Adipocyte (in vitro differentiated cells): Measurements from ENCODE around the gene ICAM3.
A peak's percentile ranks its signal among the peaks of the same experiment; 100 is the strongest.
"Not testable (repeated sequence)": the region's sequence is repeated elsewhere in the genome, so short reads cannot be mapped to it uniquely, and the experiment has no call there.

ENCODE experiments used
- DNase-seq: peaks from one replicate; pipeline ENCODE4 v3.0.0-alpha.2; 2015; ENCODE audit warnings: low read depth
- H3K27me3 ChIP-seq: replicated peaks from 2 replicates; pipeline ENCODE4 v1.7.0; 2013; ENCODE audit warnings: mild to moderate bottlenecking, low read length, moderate library complexity; ENCODE audit not compliant: control insufficient read depth, insufficient read depth
- H3K36me3 ChIP-seq: 2 replicates; pipeline ENCODE4 v1.7.0; 2013; ENCODE audit warnings: low read length, mild to moderate bottlenecking, moderate library complexity; ENCODE audit not compliant: control insufficient read depth, insufficient read depth, severe bottlenecking
- H3K4me1 ChIP-seq: 2 replicates; pipeline ENCODE4 v1.7.0; 2013; ENCODE audit warnings: mild to moderate bottlenecking, low read length, moderate library complexity; ENCODE audit not compliant: control insufficient read depth, insufficient read depth
- H3K4me3 ChIP-seq: 2 replicates; pipeline ENCODE4 v1.7.0; 2013; ENCODE audit warnings: mild to moderate bottlenecking, low read length, moderate library complexity
- H3K9ac ChIP-seq: 2 replicates; pipeline ENCODE4 v1.7.0; 2013; ENCODE audit warnings: mild to moderate bottlenecking, low read length, moderate library complexity
- H3K9me3 ChIP-seq: 2 replicates; pipeline ENCODE4 v1.7.0; 2013; ENCODE audit warnings: mild to moderate bottlenecking, low read length, moderate library complexity; ENCODE audit not compliant: control insufficient read depth

The ICAM3 gene, protein sequence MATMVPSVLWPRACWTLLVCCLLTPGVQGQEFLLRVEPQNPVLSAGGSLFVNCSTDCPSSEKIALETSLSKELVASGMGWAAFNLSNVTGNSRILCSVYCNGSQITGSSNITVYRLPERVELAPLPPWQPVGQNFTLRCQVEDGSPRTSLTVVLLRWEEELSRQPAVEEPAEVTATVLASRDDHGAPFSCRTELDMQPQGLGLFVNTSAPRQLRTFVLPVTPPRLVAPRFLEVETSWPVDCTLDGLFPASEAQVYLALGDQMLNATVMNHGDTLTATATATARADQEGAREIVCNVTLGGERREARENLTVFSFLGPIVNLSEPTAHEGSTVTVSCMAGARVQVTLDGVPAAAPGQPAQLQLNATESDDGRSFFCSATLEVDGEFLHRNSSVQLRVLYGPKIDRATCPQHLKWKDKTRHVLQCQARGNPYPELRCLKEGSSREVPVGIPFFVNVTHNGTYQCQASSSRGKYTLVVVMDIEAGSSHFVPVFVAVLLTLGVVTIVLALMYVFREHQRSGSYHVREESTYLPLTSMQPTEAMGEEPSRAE

DNA sequence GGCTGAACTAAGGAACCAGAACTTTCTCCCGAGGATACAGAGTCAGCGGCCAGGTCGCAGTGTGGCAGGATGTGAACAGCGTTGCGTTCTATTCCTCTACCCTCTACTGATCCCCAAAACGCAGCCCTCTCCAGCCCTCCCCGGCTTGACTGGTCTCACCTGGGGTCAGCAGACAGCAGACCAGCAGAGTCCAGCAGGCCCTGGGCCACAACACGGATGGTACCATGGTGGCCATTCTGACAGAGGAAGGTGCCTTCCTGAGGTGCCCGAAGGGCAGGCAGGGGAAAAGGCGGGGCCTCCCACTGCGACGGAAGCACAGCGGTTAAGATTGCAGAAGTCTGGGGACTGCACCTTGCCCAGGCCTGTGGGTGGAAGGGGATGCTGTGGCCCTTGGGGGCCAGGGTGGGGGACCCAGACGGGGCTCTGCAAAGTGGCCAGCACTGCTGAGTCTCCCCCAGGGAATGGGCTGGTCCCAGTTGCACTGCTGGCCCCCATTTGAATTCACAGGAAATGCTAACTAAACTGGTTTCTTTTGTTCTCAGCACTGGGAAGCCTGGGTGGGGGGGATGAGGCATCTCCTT lies at the start of gene ICAM3:
ICAM3 (minus strand) TSS at position 245 of the 581 bp plus-strand sequence; CDS start at position 235, 10 bp downstream.
- H3K9ac ChIP-seq = no peak within 1 kb of the TSS
- H3K4me1 ChIP-seq = no peaks in the 10 kb centered on the region
- H3K36me3 ChIP-seq = no peaks in the 10 kb centered on the region
- H3K27me3 ChIP-seq = no peaks in the 10 kb centered on the region
- H3K4me3 ChIP-seq = no peak within 1 kb of the TSS
- no peaks in the 10 kb centered on the region for H3K9me3 ChIP-seq
- DNase-seq = no peak

GRCh38 chr19:10388957-10389356 lies 49.5 kb upstream of the ICAM3 start:
- Histone ChIP-seq H3K4me3 (no peak overlapping the region), H3K4me1 (no peaks in the 10 kb centered on the region), H3K36me3 (peaks cover 30% of the 10 kb centered on the region), H3K9ac (no peak overlapping the region), H3K9me3 (no peaks in the 10 kb centered on the region), H3K27me3 (no peaks in the 10 kb centered on the region)
- peak; percentile 91 for DNase-seq

GRCh38 chr19:10384580-10384979 lies 45.2 kb upstream of the ICAM3 start:
- H3K4me3 ChIP-seq = no peak overlapping the region
- peaks cover 10% of the 10 kb centered on the region for H3K4me1 ChIP-seq
- no peaks in the 10 kb centered on the region for H3K9me3 ChIP-seq
- H3K9ac ChIP-seq = no peak overlapping the region
- DNase-seq = no peak
- H3K27me3 ChIP-seq = no peaks in the 10 kb centered on the region
- no peaks in the 10 kb centered on the region for H3K36me3 ChIP-seq

DNA sequence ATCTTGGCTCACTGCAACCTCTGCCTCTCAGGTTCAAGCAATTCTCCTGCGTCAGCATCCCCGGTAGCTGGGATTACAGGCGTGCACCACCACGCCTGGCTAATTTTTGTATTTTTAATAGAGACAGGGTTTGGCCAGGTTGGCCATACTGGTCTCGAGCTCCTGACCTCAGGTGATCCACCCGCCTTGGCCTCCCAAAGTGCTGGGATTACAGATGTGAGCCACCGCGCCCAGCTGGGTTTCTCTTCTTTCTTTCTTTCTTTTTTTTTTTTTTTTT lies 43.7 kb upstream of the ICAM3 start:
- H3K9ac ChIP-seq, H3K4me3 ChIP-seq, H3K27me3 ChIP-seq, H3K9me3 ChIP-seq, H3K36me3 ChIP-seq, DNase-seq: not testable (repeated sequence)
- H3K4me1 ChIP-seq = peaks cover 12% of the 10 kb centered on the region

DNA sequence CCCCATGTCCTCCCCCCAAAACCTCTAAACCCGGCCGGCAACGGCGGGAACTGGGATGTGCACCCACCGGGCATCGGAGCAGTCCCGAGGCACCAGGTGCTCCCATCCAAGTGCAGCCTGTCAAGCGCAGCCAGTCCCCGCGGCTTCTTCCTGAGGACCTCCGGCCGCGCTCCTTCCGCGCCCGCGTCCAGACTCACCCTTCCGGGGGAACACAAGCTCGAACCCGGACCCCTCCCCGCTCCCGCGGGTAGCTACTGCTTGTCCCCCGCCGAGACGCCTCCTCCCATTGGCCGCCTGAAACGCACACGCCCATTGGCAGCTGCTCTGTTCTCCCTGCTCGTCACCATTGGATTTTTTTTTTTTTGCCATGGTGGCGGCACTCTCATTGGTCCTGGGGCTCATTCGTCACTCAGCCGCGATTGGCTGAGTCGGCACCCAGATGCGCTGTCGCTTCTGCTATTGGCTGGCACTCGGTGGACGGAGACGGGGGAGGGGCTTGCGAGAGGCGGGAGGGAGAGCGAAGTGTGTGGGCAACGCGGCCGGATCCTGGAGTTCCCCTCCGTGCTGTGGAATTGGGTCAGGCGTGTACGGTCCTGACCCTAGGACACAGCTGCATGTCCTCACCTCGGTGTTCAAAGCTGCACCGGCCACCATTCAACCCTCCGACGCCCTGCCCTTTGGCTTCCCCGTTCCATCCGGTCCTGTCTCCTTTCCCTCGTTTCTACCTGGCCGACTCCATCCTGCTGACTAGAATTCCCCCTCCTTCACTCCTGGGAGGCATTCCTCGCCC lies 41.1 kb upstream of the ICAM3 start, which contains the start of gene TYK2:
TYK2 (minus strand) TSS at position 260 of the 790 bp plus-strand sequence. CDS start 2,166 bp downstream, outside the sequence.
- H3K9me3 ChIP-seq = no peaks in the 10 kb centered on the region
- peaks cover 12% of the 10 kb centered on the region for H3K36me3 ChIP-seq
- H3K4me1 ChIP-seq = peaks cover 12% of the 10 kb centered on the region
- DNase-seq = peak; percentile 99
- H3K9ac ChIP-seq = peak within 1 kb of the TSS; percentile 90
- no peaks in the 10 kb centered on the region for H3K27me3 ChIP-seq
- peak within 1 kb of the TSS; percentile 88 for H3K4me3 ChIP-seq

GRCh38 chr19:10379880-10380312 lies 40.5 kb upstream of the ICAM3 start:
- peak overlapping the region; percentile 88 for H3K4me3 ChIP-seq
- peak overlapping the region; percentile 90 for H3K9ac ChIP-seq
- H3K27me3 ChIP-seq = no peaks in the 10 kb centered on the region
- peak; percentile 32 for DNase-seq
- no peaks in the 10 kb centered on the region for H3K9me3 ChIP-seq
- peaks cover 12% of the 10 kb centered on the region for H3K4me1 ChIP-seq
- H3K36me3 ChIP-seq = peaks cover 17% of the 10 kb centered on the region

DNA sequence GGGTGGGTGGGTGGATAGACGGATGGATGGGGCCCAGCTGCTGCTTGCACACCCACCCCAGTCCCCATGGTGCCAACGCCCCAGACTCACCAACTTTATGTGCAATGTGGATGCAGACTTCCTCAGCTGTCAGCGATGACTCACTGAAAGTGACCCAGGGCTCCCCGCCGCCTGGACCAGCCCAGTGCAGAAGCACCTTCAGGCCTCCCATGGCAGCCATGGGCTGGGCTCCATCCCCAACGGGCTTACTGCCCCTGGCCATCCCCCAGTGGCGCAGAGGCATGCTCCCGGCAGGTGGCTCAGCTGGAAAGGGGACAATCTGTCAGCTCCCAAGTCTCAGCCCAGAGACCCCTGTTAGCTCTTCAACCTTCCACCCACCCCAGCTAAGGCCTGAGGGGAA lies 38.7 kb upstream of the ICAM3 start:
- Histone ChIP-seq H3K9ac (no peak overlapping the region), H3K27me3 (no peaks in the 10 kb centered on the region), H3K36me3 (peaks cover 23% of the 10 kb centered on the region), H3K9me3 (no peaks in the 10 kb centered on the region), H3K4me1 (peaks cover 12% of the 10 kb centered on the region), H3K4me3 (no peak overlapping the region)
- no peak for DNase-seq

DNA sequence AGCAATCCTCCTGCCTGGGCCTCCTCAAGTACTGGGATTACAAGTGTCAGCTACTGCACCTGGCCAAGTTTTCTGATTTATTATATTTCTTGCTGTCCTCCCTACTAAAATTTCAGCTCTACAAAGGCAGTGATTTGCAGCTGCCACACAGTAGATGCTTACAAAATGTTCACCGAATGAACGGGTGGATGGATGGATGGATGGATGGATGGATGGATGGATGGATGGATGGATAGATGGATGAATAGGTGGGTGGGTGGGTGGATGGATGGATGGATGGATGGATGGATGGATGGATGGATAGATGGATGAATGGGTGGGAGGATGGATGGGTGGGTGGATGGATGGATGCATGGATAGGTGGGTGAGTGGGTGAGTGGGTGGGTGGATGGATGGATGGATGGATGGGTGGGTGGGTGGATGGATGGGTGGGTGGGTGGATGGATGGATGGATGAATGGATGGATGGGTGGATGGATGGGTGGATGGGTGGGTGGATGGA lies 37.8 kb upstream of the ICAM3 start:
- not testable (repeated sequence) for H3K27me3 ChIP-seq, DNase-seq, H3K4me3 ChIP-seq, H3K9ac ChIP-seq, H3K9me3 ChIP-seq
- Histone ChIP-seq H3K36me3 (peaks cover 23% of the 10 kb centered on the region), H3K4me1 (peaks cover 12% of the 10 kb centered on the region)

GRCh38 chr19:10374931-10375330 lies 35.5 kb upstream of the ICAM3 start:
- Histone ChIP-seq H3K4me1 (peaks cover 6% of the 10 kb centered on the region), H3K9ac (no peak overlapping the region), H3K9me3 (no peaks in the 10 kb centered on the region), H3K27me3 (no peaks in the 10 kb centered on the region), H3K4me3 (no peak overlapping the region), H3K36me3 (peaks cover 27% of the 10 kb centered on the region)
- DNase-seq = no peak

DNA sequence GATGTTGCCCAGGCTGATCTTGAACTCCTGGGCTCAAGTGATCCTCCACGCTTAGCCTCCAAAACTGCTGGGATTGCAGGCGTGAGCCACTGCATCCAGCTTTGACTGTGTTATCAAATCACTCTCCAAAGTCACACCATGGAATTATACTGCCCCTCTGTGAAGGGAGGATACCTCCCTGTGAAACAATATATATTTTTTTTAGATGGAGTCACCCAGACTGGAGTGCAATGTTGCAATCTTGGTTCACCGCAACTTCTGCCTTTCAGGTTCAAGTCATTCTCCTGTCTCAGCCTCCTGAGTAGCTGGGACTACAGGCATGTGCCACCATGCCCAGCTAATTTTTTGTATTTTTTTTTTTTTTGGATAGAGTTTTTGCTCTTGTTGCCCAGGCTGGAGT lies 33.3 kb upstream of the ICAM3 start:
- Histone ChIP-seq H3K36me3 (peaks cover 36% of the 10 kb centered on the region), H3K4me3 (no peak overlapping the region), H3K9me3 (no peaks in the 10 kb centered on the region), H3K9ac (no peak overlapping the region), H3K27me3 (no peaks in the 10 kb centered on the region), H3K4me1 (no peaks in the 10 kb centered on the region)
- DNase-seq = no peak
